ENCODE data around the gene RHNO1. TPM values are rescaled to one million over a fixed set of nuclear protein-coding genes. Genes with fewer than 3 reads are reported as not detected.

Gene RHNO1
- total and polyA plus RNA-seq, 2 of the 8 experiments (the other 6 are each of a cell fraction or from before 2014, with no cell fraction given) = 55.8 to 56.9 TPM

GRCh38 chr12:2892246-2892645 lies 15.2 kb downstream of the RHNO1 start (continued):
- TF ChIP-seq CHD1 (IDR thresholded peaks at IDR 0.05; ENCODE audit: low read depth, low read length) = no peak
- no peak for TF ChIP-seq SIN3A (conservative IDR thresholded peaks at IDR 0.05 in 1 of 2, IDR thresholded peaks at IDR 0.05 in 1 of 2; ENCODE audit: low read depth in 1 of 2, low read length in 2 of 2)
- TF ChIP-seq TBP (IDR thresholded peaks at IDR 0.05; ENCODE audit: low read depth, low read length) = no peak
- TF ChIP-seq TEAD4 (IDR thresholded peaks at IDR 0.05; ENCODE audit: low read depth, low read length) = no peak
- TF ChIP-seq EGR1 (IDR thresholded peaks at IDR 0.05; ENCODE audit: borderline replicate concordance, low read depth, low read length) = no peak
